ENCODE results near the gene SC5D. TPM values are rescaled to one million over a fixed set of nuclear protein-coding genes. Genes with fewer than 3 reads are reported as not detected.

The SC5D gene
- total RNA-seq, 4 donors from 2014 or later = 43.6 to 75.8 (median 56.8) TPM

- intact Hi-C loops (cut with DNase I) = no loop called here
These were observed 49.0 kb downstream of the SC5D start for GRCh38 chr11:121341609-121342008.

DNA sequence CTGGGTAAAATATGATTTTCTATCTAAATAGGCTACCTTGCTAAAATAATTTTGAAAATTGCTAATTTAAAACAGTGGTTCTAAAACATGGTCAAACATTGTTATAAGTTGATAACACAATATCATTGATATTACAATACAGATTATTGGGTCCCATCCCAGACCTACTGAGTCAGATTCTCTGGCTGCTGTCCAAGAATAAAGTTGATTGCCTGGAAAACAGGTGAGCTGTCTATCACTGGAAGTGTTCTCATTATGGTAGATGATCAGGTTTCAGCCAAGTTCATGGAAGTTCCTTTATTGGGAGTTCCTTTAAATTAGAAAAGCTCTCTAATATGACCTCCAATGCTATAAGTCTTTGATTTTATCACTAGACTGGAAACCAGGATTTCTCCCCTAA is 52.3 kb downstream of the SC5D start:
- no peaks in the 10 kb centered on the region for H3K36me3 ChIP-seq
- no peaks in the 10 kb centered on the region for H3K4me1 ChIP-seq
- no peak for DNase-seq
- no peak overlapping the region for H3K4me3 ChIP-seq
- peaks cover 0 to 12% (median 0%) of the 10 kb centered on the region in 4 donors for H3K27me3 ChIP-seq
- no peak overlapping the region for H3K27ac ChIP-seq
- H3K9me3 ChIP-seq = no peaks in the 10 kb centered on the region
- intact Hi-C loops (cut with DNase I) = no loop called here
- no peak for TF ChIP-seq CTCF (IDR thresholded peaks at IDR 0.05)
- TF ChIP-seq POLR2A (IDR thresholded peaks at IDR 0.05) = no peak

More at GRCh38 chr11:121341609-121342008, 49.0 kb downstream of the SC5D start:
- Histone ChIP-seq H3K36me3 (no peaks in the 10 kb centered on the region), H3K4me3 (no peak overlapping the region), H3K27ac (no peak overlapping the region), H3K27me3 (no peaks in the 10 kb centered on the region), H3K9me3 (no peaks in the 10 kb centered on the region), H3K4me1 (peaks cover 0 to 11% (median 0%) of the 10 kb centered on the region in 3 donors)
- 33 to 35% methylated on average over 4 of the region's 4 CpGs for WGBS, 2 donors
- no peak for DNase-seq
- TF ChIP-seq POLR2A (IDR thresholded peaks at IDR 0.05) (no peak), CTCF (IDR thresholded peaks at IDR 0.05) (no peak)

DNA sequence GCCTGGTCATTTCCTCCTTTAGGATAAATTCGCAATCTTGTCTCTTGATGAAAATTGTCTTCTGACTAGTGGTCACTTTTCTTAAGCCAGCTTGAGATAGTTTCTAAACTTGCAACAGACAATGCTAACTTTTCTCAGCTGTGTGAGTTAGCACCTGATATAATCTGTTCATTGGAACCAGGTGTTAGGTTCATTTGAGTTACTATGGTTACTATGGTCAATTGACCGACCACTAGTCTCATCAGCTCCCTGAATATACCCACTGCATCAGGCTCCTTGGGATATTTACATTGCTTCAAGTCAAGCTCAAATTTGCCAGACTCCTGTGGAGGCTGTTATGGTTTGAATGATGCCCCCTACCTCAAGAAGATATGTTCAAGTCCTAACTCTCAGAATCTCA is 54.5 kb downstream of the SC5D start:
- no peaks in the 10 kb centered on the region for H3K36me3 ChIP-seq
- H3K27me3 ChIP-seq = peaks cover 0 to 12% (median 0%) of the 10 kb centered on the region in 4 donors
- no peak for DNase-seq
- H3K4me1 ChIP-seq = peaks cover 0 to 16% (median 0%) of the 10 kb centered on the region in 3 donors
- H3K27ac ChIP-seq = no peak overlapping the region
- WGBS, 2 donors = 73 to 86% methylated on average over 2 of the region's 2 CpGs
- intact Hi-C loops (cut with DNase I) = no loop called here
- H3K9me3 ChIP-seq = no peaks in the 10 kb centered on the region
- TF ChIP-seq CTCF (IDR thresholded peaks at IDR 0.05) (no peak), POLR2A (IDR thresholded peaks at IDR 0.05) (no peak)
- H3K4me3 ChIP-seq = no peak overlapping the region

- peaks cover 0 to 12% (median 0%) of the 10 kb centered on the region in 4 donors for H3K27me3 ChIP-seq
- no peak for DNase-seq
- no peak for TF ChIP-seq CTCF (IDR thresholded peaks at IDR 0.05)
- no peak for TF ChIP-seq POLR2A (IDR thresholded peaks at IDR 0.05)
- no peaks in the 10 kb centered on the region for H3K36me3 ChIP-seq
- no peak overlapping the region for H3K4me3 ChIP-seq
- WGBS, 2 donors = 65 to 92% methylated on average over 4 to 5 of the region's 5 CpGs
- peaks cover 0 to 16% (median 0%) of the 10 kb centered on the region in 3 donors for H3K4me1 ChIP-seq
- H3K27ac ChIP-seq = no peak overlapping the region
- H3K9me3 ChIP-seq = no peaks in the 10 kb centered on the region
- intact Hi-C loops (cut with DNase I) = no loop called here
These were observed 55.2 kb downstream of the SC5D start for GRCh38 chr11:121347813-121348212.

DNA sequence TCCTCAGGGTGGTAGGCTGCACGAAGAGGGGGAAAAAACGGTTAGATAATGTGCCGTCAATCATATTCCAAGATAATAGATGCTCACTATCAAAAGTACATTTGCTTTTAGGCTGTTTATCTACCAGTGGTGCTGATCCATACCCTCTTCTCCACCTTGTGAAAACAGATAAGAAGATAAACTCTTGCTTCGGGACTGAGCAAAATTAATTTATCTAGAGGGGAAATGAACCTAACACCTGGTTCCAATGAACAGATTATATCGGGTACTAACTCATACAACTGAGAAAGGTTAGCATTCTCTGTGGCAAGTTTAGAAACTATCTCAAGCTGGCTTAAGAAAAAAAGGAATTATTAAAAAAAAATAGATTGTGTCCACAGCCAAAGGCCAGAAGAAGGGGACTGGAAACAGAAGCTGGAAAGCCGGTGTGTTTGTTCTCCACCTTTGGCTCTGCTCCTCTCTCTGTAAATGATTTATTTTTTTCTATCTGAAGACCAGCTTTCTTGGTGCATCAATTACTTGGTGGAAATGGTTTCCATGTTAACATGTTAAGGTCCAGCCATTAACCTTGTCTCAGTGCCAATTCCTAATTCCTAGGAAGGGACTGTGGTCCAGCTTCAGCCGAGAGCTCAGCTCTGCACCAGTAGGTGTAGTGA is 55.8 kb downstream of the SC5D start:
- H3K4me3 ChIP-seq = no peak overlapping the region
- 72 to 86% methylated on average over 7 of the region's 7 CpGs for WGBS, 2 donors
- no peak overlapping the region for H3K27ac ChIP-seq
- no peak for DNase-seq
- H3K27me3 ChIP-seq = peaks cover 0 to 12% (median 0%) of the 10 kb centered on the region in 4 donors
- intact Hi-C loops (cut with DNase I) = no loop called here
- no peaks in the 10 kb centered on the region for H3K9me3 ChIP-seq
- peaks cover 0 to 16% (median 0%) of the 10 kb centered on the region in 3 donors for H3K4me1 ChIP-seq
- no peak for TF ChIP-seq CTCF (IDR thresholded peaks at IDR 0.05)
- TF ChIP-seq POLR2A (IDR thresholded peaks at IDR 0.05) = no peak
- no peaks in the 10 kb centered on the region for H3K36me3 ChIP-seq

All from esophagus squamous epithelium (tissue), 5 donors.